Sigmoid colon (tissue), 7 donors: Measurements from ENCODE around the gene C3orf70. TPM values are rescaled to one million over a fixed set of nuclear protein-coding genes. Genes with fewer than 3 reads are reported as not detected.

Experiments used
- DNase-seq: peaks from one replicate; pipeline ENCODE4 v3.0.0-alpha.2; 2019
- H3K27ac ChIP-seq, 4 donors: fragments of 200-600 bp; sonication (generic); one replicate each; pipeline ENCODE4 v1.5.1; 2016 to 2019; ENCODE audit warnings: mild to moderate bottlenecking in 1 of 4
- H3K27me3 ChIP-seq, 3 donors: fragments of 200-600 bp; sonication (generic); one replicate each; pipeline ENCODE4 v1.5.1; 2019; ENCODE audit warnings: mild to moderate bottlenecking in 1 of 3
- H3K36me3 ChIP-seq, 4 donors: fragments of 200-600 bp; sonication (generic); one replicate each; pipeline ENCODE4 v1.5.1; 2016 to 2019
- H3K4me1 ChIP-seq, 4 donors: fragments of 200-600 bp; sonication (generic); one replicate each; pipeline ENCODE4 v1.5.1; 2017 to 2019
- H3K4me3 ChIP-seq, 4 donors: fragments of 200-600 bp; sonication (generic); one replicate each; pipeline ENCODE4 v1.5.1; 2017 to 2019; ENCODE audit warnings: mild to moderate bottlenecking in 2 of 4, moderate library complexity in 1 of 4
- H3K9me3 ChIP-seq, 4 donors: fragments of 200-600 bp in 3 of 4; sonication (generic) in 3 of 4; one replicate each; pipeline versions ENCODE4 v1.5.1 to v1.6.1; 2013 to 2019
- EP300 ChIP-seq, 4 donors: sonication (generic); formaldehyde crosslinking; IDR thresholded peaks; one replicate each; pipeline ENCODE4 v1.6.1; 2017; ENCODE audit warnings: antibody characterized with exemption in 4 of 4
- POLR2A ChIP-seq, 2 donors: fragments of 450-650 bp; IDR thresholded peaks; one replicate each; pipeline ENCODE4 v1.6.1; 2016; ENCODE audit warnings: antibody characterized with exemption in 2 of 2, mild to moderate bottlenecking in 2 of 2, moderate library complexity in 2 of 2
- POLR2AphosphoS5 ChIP-seq, 4 donors: sonication (generic); formaldehyde crosslinking; IDR thresholded peaks; one replicate each; pipeline ENCODE4 v1.6.1; 2017; ENCODE audit warnings: antibody characterized with exemption in 4 of 4
- whole genome bisulfite sequencing, 2 donors: extraction: QIAGEN DNeasy Blood & Tissue Kit; methylation state at CpG; one replicate each; pipeline ENCODE4 v1.1.7; 2013; 5-methylcytosine and 5-hydroxymethylcytosine counted together
- intact Hi-C: fragments of 100-400 bp; cut with DNase I; formaldehyde crosslinking; loops from one replicate; pipeline ENCODE4 v1.15.1; 2023
- polyA plus RNA-seq, 3 donors: library from polyadenylated mRNA; stranded (reverse); fragments of 200-250 nt; gene quantifications; one replicate each; pipeline ENCODE4 v1.2.3, GENCODE V29; 2013
- total RNA-seq, 4 donors: library from RNA; depleted of rRNA; stranded (reverse); fragments of >200 nt; gene quantifications; one replicate each; pipeline ENCODE4 v1.1.0, GENCODE V29; 2016
- TF ChIP-seq, protein P1 (sequence below), 4 experiments: fragments of 450-650 bp in 3 of 4; fragments of 200-600 bp in 1 of 4; IDR thresholded peaks; one replicate each; pipeline ENCODE4 v1.5.1; 2016 to 2019; ENCODE audit warnings: antibody characterized with exemption in 4 of 4, mild to moderate bottlenecking in 3 of 4, moderate library complexity in 2 of 4
- donor health status: healthy with polysubstance abuse.
- donor health status: Bipolar disorder and iron deficiency.
- donor health status: healthy.

C3orf70 gene
- total and polyA plus RNA-seq, 7 donors, result 2.4 to 52.3 (median 26.0) TPM

DNA sequence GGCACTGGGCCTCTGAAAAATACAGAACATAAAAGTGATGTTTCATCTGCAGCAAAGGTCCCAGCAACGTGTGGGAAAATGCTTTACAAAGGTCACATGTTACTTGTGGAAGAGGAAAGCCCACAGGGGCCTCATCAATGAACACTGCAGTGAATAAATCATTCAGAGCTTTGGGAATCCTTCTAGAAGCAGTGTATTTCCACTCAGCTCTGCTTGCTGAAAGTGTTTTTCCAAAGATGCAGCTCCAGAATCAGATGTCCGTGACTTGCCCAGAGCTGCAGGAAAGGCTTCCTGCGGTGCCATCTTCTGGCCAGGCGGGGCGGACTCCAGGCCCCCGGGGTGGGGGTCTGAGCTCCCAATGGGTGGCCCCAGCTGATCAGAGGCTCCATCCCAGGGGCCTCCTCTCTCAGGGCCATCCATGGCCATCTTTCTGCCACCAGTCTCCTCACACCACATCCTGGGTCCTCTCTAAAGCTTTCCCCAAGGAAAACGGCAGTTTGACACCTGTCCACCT, 81.5 kb downstream of the C3orf70 start:
- 70 to 73% methylated on average over 7 of the region's 7 CpGs for WGBS, 2 donors
- no peak for DNase-seq
- intact Hi-C loops, result no loop called here
- Histone ChIP-seq H3K36me3 (peaks cover 0 to 4% (median 0%) of the 10 kb centered on the region in 4 donors), H3K9me3 (no peaks in the 10 kb centered on the region), H3K27ac (no peak overlapping the region), H3K4me3 (no peak overlapping the region), H3K27me3 (no peaks in the 10 kb centered on the region), H3K4me1 (no peaks in the 10 kb centered on the region)
- no peak for TF ChIP-seq POLR2AphosphoS5 (IDR thresholded peaks at IDR 0.05)
- TF ChIP-seq, protein P1, sequence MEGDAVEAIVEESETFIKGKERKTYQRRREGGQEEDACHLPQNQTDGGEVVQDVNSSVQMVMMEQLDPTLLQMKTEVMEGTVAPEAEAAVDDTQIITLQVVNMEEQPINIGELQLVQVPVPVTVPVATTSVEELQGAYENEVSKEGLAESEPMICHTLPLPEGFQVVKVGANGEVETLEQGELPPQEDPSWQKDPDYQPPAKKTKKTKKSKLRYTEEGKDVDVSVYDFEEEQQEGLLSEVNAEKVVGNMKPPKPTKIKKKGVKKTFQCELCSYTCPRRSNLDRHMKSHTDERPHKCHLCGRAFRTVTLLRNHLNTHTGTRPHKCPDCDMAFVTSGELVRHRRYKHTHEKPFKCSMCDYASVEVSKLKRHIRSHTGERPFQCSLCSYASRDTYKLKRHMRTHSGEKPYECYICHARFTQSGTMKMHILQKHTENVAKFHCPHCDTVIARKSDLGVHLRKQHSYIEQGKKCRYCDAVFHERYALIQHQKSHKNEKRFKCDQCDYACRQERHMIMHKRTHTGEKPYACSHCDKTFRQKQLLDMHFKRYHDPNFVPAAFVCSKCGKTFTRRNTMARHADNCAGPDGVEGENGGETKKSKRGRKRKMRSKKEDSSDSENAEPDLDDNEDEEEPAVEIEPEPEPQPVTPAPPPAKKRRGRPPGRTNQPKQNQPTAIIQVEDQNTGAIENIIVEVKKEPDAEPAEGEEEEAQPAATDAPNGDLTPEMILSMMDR (IDR thresholded peaks at IDR 0.05), result no peak

DNA sequence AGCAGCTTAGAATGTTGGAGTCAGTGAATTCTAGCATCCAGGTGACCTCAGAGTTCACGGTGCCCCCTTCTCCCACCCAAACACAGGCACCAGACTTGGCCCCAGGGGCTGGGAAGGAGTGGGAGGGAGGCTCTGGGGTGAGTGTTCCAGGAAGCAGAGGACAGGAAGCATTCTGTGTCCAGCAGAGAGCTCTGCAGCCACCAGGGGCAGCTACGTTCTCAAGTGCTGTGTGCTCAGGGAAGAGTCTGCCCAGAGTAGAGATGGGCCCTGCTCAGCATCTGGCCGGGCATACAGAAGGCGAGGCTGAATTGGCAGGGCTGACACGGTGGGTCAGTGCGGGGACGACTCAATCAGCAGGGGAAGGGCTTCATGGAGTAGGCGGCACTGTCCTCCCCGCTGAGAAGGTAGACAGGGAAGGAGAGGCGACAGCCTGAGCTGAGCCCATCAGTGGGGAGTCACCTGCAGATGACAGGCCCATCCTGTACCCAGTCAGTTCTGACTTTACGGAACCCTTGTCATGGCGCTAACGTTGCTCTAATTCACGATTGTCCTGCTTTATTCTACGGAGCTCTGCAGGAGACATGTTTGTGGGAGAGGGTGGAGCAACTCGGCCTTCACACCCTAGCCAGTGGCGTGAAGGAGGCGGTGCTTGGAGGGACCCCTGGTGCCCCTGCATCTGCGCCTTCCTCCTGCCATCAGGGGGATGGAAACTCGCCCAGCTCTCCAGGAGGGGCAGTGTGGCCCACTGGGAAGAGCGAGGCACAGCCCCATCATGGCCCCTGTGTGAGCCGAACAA, 82.2 kb downstream of the C3orf70 start:
- no peak for DNase-seq
- intact Hi-C loops, result no loop called here
- H3K4me1 ChIP-seq, result no peaks in the 10 kb centered on the region
- 71 to 82% methylated on average over 22 of the region's 22 CpGs for WGBS, 2 donors
- TF ChIP-seq POLR2AphosphoS5 (IDR thresholded peaks at IDR 0.05), result no peak
- no peak for TF ChIP-seq EP300 (IDR thresholded peaks at IDR 0.05)
- TF ChIP-seq, protein P1 (IDR thresholded peaks at IDR 0.05), result peak in 2 of 4 experiments; percentile 26 to 31
- no peak for TF ChIP-seq POLR2A (IDR thresholded peaks at IDR 0.05)
- H3K9me3 ChIP-seq, result no peaks in the 10 kb centered on the region
- no peaks in the 10 kb centered on the region for H3K27me3 ChIP-seq
- no peak overlapping the region for H3K27ac ChIP-seq
- H3K36me3 ChIP-seq, result no peaks in the 10 kb centered on the region
- H3K4me3 ChIP-seq, result no peak overlapping the region

DNA sequence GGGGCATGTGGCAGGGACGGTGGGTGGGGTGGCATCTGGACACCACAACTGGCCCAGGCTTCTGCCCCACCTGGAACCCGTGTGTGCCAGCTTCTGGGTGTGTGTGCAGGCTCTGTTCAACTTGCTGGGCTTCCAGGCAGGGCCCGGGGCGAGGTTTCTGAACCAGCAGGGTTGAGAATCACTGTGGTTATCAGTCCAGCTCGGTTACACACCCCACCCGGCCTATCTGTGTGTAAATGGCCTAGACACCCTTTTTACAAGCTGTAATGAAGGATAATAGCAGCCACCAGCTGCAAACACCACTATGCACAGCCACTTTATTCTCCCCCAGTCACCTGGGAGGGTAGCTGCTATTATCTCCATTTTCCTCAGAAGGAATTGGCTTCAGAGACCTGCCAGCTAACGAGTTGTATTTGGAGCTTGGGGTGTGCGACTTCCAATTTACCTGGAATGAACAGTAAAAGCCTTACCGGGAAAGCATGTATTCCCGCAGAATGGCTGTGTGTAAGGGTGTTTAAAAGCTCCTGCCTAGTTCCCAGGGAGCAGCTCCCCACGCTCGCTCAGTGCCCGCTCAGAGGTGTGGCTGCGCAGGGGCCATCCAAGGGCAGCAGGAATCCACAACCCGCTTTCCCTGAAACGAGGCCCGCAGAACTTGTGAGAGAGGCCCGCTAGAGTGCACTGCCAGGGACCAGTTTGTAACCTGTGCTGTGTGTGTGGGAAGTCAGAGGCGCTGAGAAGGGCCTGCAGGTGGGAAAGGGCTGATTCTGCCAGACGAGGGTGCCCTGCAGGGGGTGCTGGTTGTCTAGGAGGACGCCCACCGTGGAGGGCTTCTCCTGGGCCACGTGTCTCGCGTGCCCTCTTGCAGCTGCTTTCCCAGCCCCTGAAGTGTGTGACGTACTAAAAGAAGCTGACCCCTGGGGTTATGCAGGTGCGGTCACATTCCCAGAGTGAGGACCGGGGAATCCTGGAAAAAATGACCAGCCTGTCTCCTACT, 83.5 kb downstream of the C3orf70 start:
- no peak for TF ChIP-seq POLR2A (IDR thresholded peaks at IDR 0.05)
- TF ChIP-seq, protein P1 (IDR thresholded peaks at IDR 0.05), result peak in 1 of 4 experiments; percentile 20
- no peak for TF ChIP-seq EP300 (IDR thresholded peaks at IDR 0.05)
- TF ChIP-seq POLR2AphosphoS5 (IDR thresholded peaks at IDR 0.05), result no peak
- Histone ChIP-seq H3K27ac (no peak overlapping the region), H3K27me3 (no peaks in the 10 kb centered on the region), H3K4me3 (no peak overlapping the region), H3K9me3 (no peaks in the 10 kb centered on the region), H3K36me3 (no peaks in the 10 kb centered on the region), H3K4me1 (no peaks in the 10 kb centered on the region)
- no peak for DNase-seq
- intact Hi-C loops, result loop anchor here (1.0 kb wide), 1 partner anchor 108 kb away; no protein-coding TSS in a partner anchor
- WGBS, 2 donors, result 20 to 62% methylated on average over 28 of the region's 28 CpGs

DNA sequence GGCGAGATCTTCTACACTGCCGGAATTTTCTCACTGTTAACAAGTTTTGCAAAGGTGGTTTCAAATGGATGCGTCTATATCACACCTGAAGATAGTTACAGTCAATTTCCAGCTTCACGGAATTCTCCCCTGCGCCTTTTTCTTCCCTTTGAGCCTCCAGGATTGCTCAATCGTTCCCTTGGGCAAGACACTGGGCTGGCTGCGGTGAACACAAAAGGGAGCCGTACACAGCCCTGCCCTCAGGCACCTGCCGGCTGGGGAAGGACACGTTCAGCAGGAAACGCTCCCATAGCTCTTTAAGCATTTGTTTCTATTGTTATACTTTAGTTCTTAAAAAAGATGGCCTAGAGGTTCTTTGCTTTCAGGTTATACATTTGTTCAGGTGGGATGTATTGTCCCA, 85.7 kb downstream of the C3orf70 start:
- Histone ChIP-seq H3K4me3 (no peak overlapping the region), H3K9me3 (no peaks in the 10 kb centered on the region), H3K27me3 (no peaks in the 10 kb centered on the region), H3K36me3 (no peaks in the 10 kb centered on the region), H3K4me1 (no peaks in the 10 kb centered on the region), H3K27ac (no peak overlapping the region)
- intact Hi-C loops, result no loop called here
- WGBS, 2 donors, result 96% methylated on average over 11 of the region's 11 CpGs
- no peak for DNase-seq
- TF ChIP-seq EP300 (IDR thresholded peaks at IDR 0.05) (no peak), POLR2AphosphoS5 (IDR thresholded peaks at IDR 0.05) (no peak)

DNA sequence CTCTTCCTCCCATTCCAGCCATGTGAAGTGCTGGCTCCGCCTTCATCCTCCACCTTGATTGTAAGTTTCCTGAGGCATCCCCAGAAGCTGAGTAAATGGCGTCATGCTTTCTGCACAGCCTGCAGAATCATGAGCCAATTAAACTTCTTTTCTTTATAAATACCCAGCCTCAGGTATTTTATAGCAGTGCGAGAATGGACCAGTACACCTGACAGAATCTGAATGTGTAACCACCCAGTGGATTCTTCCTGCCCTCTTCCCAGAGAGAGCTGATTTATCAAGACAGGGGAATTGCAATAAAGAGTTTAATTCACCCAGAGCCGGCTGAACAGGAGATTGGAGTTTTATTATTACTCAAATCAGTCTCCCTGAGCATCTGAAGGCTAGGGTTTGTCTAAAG, 86.6 kb downstream of the C3orf70 start:
- Histone ChIP-seq H3K27ac (no peak overlapping the region), H3K4me3 (no peak overlapping the region), H3K4me1 (no peaks in the 10 kb centered on the region), H3K27me3 (no peaks in the 10 kb centered on the region), H3K9me3 (no peaks in the 10 kb centered on the region), H3K36me3 (no peaks in the 10 kb centered on the region)
- TF ChIP-seq POLR2A (IDR thresholded peaks at IDR 0.05) (no peak), EP300 (IDR thresholded peaks at IDR 0.05) (no peak), POLR2AphosphoS5 (IDR thresholded peaks at IDR 0.05) (no peak)
- TF ChIP-seq, protein P1 (IDR thresholded peaks at IDR 0.05), result no peak
- intact Hi-C loops, result no loop called here
- WGBS, 2 donors, result 94% methylated on average over 4 of the region's 4 CpGs
- DNase-seq, result no peak
